HEK293T (cell line): Measurements from ENCODE around the gene NOS2.
A peak's percentile ranks its signal among the peaks of the same experiment; 100 is the strongest.
"Not testable (repeated sequence)": the region's sequence is repeated elsewhere in the genome, so short reads cannot be mapped to it uniquely, and the experiment has no call there.

Source experiments
- CTCF ChIA-PET: fragments of 350-600 bp; formaldehyde crosslinking; extraction: SDS; loops from one replicate; lab custom pipeline; 2021; ENCODE audit warnings: antibody characterized with exemption, inconsistent platforms; lab: Yijun Ruan, JAX
- POLR2A ChIA-PET: fragments of 350-600 bp; formaldehyde crosslinking; extraction: SDS; loops from one replicate; lab custom pipeline; 2020; ENCODE audit warnings: antibody characterized with exemption, inconsistent platforms; lab: Yijun Ruan, JAX
- DNase-seq: peaks from one replicate; pipeline ENCODE4 v3.0.0; 2012; ENCODE audit warnings: mixed read lengths; ENCODE audit errors: extremely low spot score
- ARNT ChIP-seq: fragments of 450-650 bp; IDR thresholded peaks from 2 replicates; pipeline ENCODE4 v1.6.1; 2017; ENCODE audit warnings: mild to moderate bottlenecking
- BHLHE40 ChIP-seq: fragments of 450-650 bp; IDR thresholded peaks from 2 replicates; pipeline ENCODE4 v1.6.1; 2016; ENCODE audit warnings: mild to moderate bottlenecking, moderate library complexity, borderline replicate concordance
- CTBP1 ChIP-seq: fragments of 450-650 bp; IDR thresholded peaks from 2 replicates; pipeline ENCODE4 v1.6.1; 2016; ENCODE audit warnings: borderline replicate concordance
- ELF4 ChIP-seq: fragments of 450-650 bp; IDR thresholded peaks from 2 replicates; pipeline ENCODE4 v1.6.1; 2017; ENCODE audit warnings: antibody characterized with exemption
- FOXA1 ChIP-seq: fragments of 450-650 bp; IDR thresholded peaks from 2 replicates; pipeline ENCODE4 v1.6.1; 2016; ENCODE audit warnings: mild to moderate bottlenecking
- FOXK2 ChIP-seq: fragments of 450-650 bp; IDR thresholded peaks from 2 replicates; pipeline ENCODE4 v1.6.1; 2016; ENCODE audit warnings: mild to moderate bottlenecking
- FOXM1 ChIP-seq: fragments of 450-650 bp; IDR thresholded peaks from 2 replicates; pipeline ENCODE4 v1.6.1; 2017; ENCODE audit warnings: mild to moderate bottlenecking, borderline replicate concordance
- HDGF ChIP-seq: fragments of 450-650 bp; IDR thresholded peaks from 2 replicates; pipeline ENCODE4 v1.6.1; 2017; ENCODE audit warnings: antibody characterized with exemption, borderline replicate concordance
- L3MBTL2 ChIP-seq: fragments of 450-650 bp; conservative IDR thresholded peaks from 2 replicates; pipeline ENCODE4 v1.6.1; 2016; ENCODE audit warnings: mild to moderate bottlenecking
- LEF1 ChIP-seq: fragments of 450-650 bp; IDR thresholded peaks from 2 replicates; pipeline ENCODE4 v1.6.1; 2017; ENCODE audit warnings: mild to moderate bottlenecking, borderline replicate concordance
- NFRKB ChIP-seq: fragments of 450-650 bp; IDR thresholded peaks from 2 replicates; pipeline ENCODE4 v1.6.1; 2016; ENCODE audit warnings: mild to moderate bottlenecking, moderate library complexity
- SP1 ChIP-seq: fragments of 450-650 bp; IDR thresholded peaks from 2 replicates; pipeline ENCODE4 v1.6.1; 2017
- SUZ12 ChIP-seq: fragments of 450-650 bp; IDR thresholded peaks from 2 replicates; pipeline ENCODE4 v1.6.1; 2016; ENCODE audit warnings: mild to moderate bottlenecking
- TARDBP ChIP-seq: fragments of 450-650 bp; IDR thresholded peaks from 2 replicates; pipeline ENCODE4 v1.6.1; 2016
- ZNF384 ChIP-seq: fragments of 450-650 bp; IDR thresholded peaks from 2 replicates; pipeline ENCODE4 v1.6.1; 2016
- TF ChIP-seq, protein P1 (sequence below): fragments of 450-650 bp; IDR thresholded peaks from 2 replicates; pipeline ENCODE4 v1.6.1; 2016

The NOS2 gene

GRCh38 chr17:27760069-27760885, 40.1 kb downstream of the NOS2 start:
- DNase-seq: peak; percentile 48
- ChIA-PET POLR2A (interaction anchor here (0.7 to 1.4 kb wide), 2 partner anchors 120 to 133 kb away, joined by 3 to 7 read pairs; partner anchors contain the start of gene LYRM9), CTCF (interaction anchor here (0.6 to 5.1 kb wide), 10 partner anchors 20 to 245 kb away, joined by 3 to 34 read pairs (median 3); partner anchors contain the start of gene NOS2)
- TF ChIP-seq HDGF (no peak), ARNT (no peak), TARDBP (no peak), CTBP1 (no peak), SP1 (no peak), FOXK2 (no peak), ZNF384 (no peak), FOXM1 (no peak), FOXA1 (no peak), LEF1 (no peak), BHLHE40 (no peak), L3MBTL2 (no peak), ELF4 (no peak)
- TF ChIP-seq, protein P1, sequence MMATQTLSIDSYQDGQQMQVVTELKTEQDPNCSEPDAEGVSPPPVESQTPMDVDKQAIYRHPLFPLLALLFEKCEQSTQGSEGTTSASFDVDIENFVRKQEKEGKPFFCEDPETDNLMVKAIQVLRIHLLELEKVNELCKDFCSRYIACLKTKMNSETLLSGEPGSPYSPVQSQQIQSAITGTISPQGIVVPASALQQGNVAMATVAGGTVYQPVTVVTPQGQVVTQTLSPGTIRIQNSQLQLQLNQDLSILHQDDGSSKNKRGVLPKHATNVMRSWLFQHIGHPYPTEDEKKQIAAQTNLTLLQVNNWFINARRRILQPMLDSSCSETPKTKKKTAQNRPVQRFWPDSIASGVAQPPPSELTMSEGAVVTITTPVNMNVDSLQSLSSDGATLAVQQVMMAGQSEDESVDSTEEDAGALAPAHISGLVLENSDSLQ: no peak

DNA sequence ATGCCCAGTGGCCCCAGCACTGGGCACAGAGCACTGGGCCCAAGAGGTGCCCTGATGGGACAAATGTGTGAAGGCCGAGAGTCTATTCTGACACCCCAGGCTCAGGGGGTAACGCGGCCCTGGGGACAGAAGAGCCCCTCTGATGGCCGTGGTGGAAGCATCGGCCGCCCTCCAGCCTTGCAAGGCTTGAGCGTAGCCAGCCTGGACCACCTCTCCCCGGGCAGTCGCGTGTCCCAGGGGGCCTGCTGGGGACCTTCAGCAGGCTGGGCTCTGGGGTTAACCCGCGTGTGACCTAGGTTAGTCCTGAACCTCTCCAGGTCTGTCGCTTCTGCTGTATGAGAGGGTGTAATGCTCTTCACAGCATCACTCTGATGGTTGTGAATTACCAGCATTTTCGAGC, 40.8 kb downstream of the NOS2 start:
- POLR2A ChIA-PET: interaction anchor here (0.7 to 1.4 kb wide), 2 partner anchors 121 to 134 kb away, joined by 3 to 7 read pairs; partner anchors contain the start of gene LYRM9
- no peak for TF ChIP-seq HDGF
- TF ChIP-seq L3MBTL2: no peak
- CTCF ChIA-PET: interaction anchor here (0.6 to 5.1 kb wide), 8 partner anchors 19 to 126 kb away, joined by 3 to 34 read pairs (median 3); partner anchors contain the start of gene NOS2
- DNase-seq: no peak

DNA sequence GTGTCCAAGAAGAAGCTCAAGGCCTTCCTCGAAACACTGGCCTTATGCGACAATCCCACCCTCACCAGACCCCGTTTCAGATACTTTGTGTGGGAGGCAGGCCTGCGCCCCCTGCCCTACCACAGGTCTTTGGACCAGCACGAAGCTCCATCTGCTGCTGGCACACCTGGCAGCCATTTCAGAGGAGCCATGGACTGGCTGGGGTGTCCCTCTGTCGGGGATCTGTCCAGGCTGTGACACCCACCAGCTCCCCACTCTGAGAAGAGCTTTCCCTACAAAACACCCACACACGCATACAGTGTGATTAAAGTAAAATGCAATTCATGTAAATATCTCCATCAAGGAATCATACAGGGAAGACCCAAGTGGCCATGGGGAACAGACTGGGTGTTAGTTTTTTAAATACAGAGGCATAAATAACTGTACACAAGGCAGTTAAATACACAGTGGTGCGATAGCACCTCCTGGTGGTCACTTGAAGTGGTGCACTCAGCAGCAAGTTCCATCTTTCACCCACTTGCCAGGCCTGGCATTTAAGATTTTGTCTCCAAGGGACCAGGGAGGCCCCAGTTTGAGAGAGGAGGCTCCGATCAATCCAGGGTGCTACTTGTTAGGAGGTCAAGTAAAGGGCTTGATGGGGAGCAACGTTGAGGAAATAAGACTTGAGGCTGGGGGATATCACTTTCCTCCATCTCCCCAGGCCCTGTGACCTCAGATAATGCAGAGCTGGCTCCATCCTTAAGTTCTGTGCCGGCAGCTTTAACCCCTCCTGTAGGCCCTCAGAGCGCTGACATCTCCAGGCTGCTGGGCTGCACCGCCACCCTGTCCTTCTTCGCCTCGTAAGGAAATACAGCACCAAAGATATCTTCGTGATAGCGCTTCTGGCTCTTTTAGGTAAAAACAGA, 43.6 kb downstream of the NOS2 start:
- TF ChIP-seq FOXM1 (no peak), ELF4 (no peak), CTBP1 (no peak), FOXK2 (no peak), SUZ12 (no peak)
- CTCF ChIA-PET: interaction anchor here (0.5 to 2.6 kb wide), 18 partner anchors 15 to 784 kb away, joined by 3 to 27 read pairs (median 4); partner anchors contain the start of gene NOS2
- peak; percentile 12 for DNase-seq
- POLR2A ChIA-PET: no interaction called here

GRCh38 chr17:27755706-27756466, 44.4 kb downstream of the NOS2 start:
- TF ChIP-seq SUZ12 (no peak), LEF1 (no peak), CTBP1 (no peak), ZNF384 (no peak), HDGF (no peak), ARNT (no peak), NFRKB (no peak), FOXM1 (no peak), SP1 (no peak), BHLHE40 (no peak), ELF4 (no peak), TARDBP (no peak)
- TF ChIP-seq, protein P1: no peak
- POLR2A ChIA-PET: no interaction called here
- CTCF ChIA-PET: interaction anchor here (0.5 to 2.6 kb wide), 14 partner anchors 14 to 155 kb away, joined by 3 to 27 read pairs (median 4); partner anchors contain the start of gene NOS2
- DNase-seq: no peak

- CTCF ChIA-PET: interaction anchor here (0.6 to 1.5 kb wide), 5 partner anchors 25 to 103 kb away, joined by 3 to 4 read pairs (median 4); no protein-coding TSS in a partner anchor
- DNase-seq: no peak
- no peak for TF ChIP-seq ARNT
- no peak for TF ChIP-seq L3MBTL2
- TF ChIP-seq CTBP1: no peak
- no peak for TF ChIP-seq ZNF384
- TF ChIP-seq FOXA1: no peak
- TF ChIP-seq, protein P1: no peak
- no peak for TF ChIP-seq SP1
- TF ChIP-seq LEF1: no peak
- TF ChIP-seq HDGF: no peak
- no peak for TF ChIP-seq NFRKB
- TF ChIP-seq FOXM1: no peak
- no peak for TF ChIP-seq ELF4
- no peak for TF ChIP-seq TARDBP
- TF ChIP-seq BHLHE40: no peak
- TF ChIP-seq SUZ12: no peak
- TF ChIP-seq FOXK2: no peak
- POLR2A ChIA-PET: no interaction called here
These were observed 45.8 kb downstream of the NOS2 start for GRCh38 chr17:27754549-27754948.

GRCh38 chr17:27753726-27754125, 46.6 kb downstream of the NOS2 start:
- CTCF ChIA-PET: interaction anchor here (1.0 to 1.5 kb wide), 3 partner anchors 35 to 99 kb away, joined by 3 to 4 read pairs (median 4); no protein-coding TSS in a partner anchor
- POLR2A ChIA-PET, DNase-seq: not testable (repeated sequence)

GRCh38 chr17:27752831-27753619, 47.3 kb downstream of the NOS2 start:
- CTCF ChIA-PET: interaction anchor here (1.5 kb wide), 1 partner anchor 95 kb away, joined by 4 read pairs; no protein-coding TSS in a partner anchor
- POLR2A ChIA-PET, DNase-seq: not testable (repeated sequence)
